Suppressor macrophage treated with lipopolysaccharide for 4 hours (primary cell): Measurements from ENCODE around the gene CASD1.

Source experiments
- DNase-seq: peaks from one replicate; pipeline ENCODE4 v3.0.0-alpha.2; 2020

CASD1 gene

DNA sequence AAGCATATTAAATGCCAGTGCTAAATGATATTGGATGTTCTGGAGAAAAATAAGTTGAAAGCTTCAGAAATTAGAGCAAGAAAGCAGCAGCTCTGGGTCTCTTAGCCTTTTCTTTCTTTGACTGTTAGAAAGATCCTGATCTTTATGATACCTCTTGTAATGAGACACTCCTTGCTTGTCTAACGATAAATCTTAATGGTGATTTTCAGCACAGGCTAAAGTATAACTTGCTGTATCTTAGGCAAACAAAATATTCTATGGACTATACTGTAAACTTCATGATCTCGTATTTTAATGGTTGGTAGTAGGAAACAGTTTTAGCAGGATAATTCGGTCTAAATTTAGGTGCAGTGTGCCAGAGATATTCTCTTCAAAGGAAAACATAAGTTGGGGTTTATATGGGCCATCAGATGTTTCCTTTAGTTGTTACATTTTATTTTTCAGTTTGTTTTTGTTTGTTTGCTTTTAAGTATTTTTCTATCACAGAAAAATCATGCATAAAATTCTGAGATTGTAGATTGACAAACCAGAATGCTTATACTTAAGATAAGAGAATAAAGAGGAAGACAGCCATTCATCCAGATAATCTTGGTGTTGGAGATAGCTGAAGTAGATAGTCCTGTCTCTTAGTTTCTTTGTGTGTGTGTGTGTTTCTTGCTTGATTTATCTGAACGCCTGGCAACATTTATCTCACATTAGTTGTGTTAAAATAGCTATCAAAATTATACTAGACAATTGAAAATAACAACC, 4.7 kb downstream of the CASD1 start:
- no peak for DNase-seq

DNA sequence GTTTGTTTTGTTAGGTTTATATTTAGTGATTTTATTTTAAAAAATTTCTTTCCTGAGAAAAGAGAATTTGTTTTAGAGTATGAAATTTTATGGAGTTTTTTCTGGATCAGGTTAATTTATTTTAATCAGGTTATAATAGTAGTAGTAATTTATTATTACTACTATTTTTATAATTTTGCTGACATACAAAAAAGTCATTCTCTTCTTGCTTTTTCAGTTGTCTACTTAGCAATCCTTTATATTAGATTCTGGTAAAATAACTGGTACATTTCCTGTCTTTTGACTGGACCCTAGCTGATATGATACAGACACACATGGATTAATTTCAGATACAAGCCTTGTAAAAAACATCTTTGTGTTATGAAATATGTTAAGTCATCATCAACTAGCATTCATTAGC, 5.3 kb downstream of the CASD1 start:
- no peak for DNase-seq

DNA sequence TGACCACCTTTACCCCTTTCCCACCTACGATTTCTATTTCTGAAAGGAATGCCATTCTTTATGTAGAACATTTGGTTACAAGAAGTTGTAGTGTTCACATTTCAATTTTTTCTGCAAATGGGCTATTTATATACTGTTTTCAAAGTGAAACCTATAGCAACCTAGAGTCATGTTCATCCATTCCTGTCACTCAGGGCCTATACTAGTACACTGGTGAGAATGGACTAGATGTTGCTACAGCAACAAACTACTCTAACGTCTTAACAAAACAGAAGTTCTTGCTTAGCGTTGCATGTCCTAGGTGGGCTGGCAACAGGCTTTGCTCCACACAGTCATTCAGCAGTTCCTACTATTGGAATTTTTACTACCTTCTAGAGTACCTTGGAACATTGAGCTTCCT, 16.3 kb downstream of the CASD1 start:
- no peak for DNase-seq

DNA sequence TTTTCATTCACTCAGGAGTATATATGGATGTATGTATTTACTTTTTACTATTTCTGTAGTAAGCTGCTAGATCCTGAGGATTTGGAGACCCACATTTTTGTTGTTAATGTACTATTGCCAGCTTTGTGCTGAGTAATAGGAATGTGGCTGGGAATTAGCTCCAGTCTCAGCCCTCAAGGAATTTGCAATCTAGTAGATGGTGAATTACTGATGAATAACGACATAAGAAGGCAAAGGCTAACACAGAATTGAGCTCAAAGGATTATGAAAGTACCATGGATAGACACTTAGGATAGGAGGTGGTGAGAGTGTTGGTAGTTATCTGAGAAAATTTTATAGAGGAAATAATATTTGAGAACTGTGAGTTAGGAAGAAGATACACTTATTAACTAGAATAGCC, 19.9 kb downstream of the CASD1 start:
- DNase-seq = no peak

DNA sequence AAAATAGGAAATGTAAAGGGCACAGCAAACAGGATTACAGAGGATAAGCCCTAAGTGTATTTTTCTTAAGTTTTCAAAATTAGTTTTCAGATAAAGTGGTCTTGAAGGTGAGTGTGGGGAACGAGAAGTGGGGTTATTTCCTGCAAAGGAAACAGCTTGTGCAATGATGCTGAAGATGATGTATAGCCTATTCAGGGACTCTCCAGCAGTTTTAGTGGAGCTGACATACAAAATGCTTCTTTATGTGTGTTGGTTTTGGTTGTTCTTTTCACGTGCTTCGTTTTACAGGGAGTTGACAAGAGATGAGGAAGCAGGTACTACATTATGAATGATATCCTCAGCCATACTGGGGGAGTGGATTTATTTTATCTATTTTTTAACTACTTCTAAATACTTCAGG, 20.5 kb downstream of the CASD1 start:
- DNase-seq = no peak

DNA sequence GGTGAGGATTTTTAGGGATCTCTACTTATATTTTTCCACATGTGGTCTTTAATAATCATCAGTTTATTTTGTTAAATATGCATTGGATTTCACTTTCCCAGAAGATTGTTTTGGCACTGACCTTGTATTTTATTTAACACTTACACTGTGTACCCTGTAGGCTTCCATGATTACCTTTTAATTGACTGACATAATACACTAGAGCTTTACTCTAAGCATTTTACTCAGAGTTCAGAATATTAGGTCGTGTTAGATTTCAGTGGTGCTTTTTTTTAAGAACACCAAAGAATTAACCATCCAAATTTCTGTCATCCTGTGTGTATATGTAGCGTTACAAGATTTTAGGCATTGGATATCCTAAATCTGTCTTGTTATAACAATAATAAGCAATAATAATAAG, 23.1 kb downstream of the CASD1 start:
- DNase-seq = no peak

DNA sequence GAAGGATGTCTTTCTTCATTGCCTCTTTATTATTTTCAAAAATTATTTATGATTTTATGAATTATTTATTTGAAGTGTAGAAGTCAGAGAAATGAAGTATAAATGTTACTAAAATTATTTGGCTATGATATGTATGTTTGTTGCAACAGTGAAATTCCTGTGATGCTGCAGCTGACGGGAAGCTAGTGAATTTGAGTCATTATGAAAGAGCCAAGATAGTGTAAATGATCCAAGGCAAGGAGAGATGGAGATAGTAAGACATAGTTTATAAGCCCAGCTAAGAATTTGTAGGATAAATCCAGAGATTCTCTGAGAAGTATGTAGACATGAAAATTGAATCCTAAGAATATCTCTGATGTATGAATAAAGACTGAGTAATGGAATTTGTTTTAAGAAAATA, 30.8 kb downstream of the CASD1 start:
- DNase-seq = no peak

DNA sequence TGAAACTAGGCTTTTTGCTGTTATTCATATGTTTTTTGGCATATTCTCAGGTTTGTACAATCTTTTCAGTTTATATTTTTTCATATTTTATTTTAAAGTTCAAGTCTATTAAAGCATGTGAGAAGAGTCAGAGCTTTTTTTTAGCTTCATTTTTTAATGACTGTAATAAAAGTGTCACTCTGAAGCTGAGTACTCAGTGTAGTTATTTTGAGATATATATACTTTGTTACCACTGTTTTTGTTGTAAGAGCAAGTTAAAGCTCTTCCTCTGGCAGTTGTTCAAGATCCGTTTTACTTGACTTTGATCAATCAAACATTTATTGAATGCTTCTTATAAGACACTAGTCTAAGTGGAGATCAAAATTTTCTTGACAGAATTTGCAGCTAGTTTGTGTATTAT, 37.5 kb downstream of the CASD1 start:
- DNase-seq = no peak

DNA sequence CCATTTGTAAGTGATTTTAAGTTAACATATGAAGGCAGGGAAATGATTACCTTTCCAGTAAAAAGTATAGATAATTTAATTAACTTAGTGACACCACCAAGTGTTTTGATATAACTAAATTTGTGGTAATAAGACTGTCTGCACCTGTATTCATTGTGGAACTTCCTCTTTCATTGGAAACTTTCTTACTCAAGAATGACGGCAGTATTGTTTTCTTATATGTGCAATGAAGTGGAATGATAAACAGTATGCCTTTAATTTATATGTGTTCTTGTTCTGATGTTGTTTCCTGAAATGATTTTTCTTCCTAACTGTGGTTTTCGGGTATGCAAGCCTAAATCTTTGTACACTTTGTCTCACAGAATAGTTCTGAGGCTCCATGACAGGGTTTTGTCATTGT, 46.4 kb downstream of the CASD1 start:
- no peak for DNase-seq

DNA sequence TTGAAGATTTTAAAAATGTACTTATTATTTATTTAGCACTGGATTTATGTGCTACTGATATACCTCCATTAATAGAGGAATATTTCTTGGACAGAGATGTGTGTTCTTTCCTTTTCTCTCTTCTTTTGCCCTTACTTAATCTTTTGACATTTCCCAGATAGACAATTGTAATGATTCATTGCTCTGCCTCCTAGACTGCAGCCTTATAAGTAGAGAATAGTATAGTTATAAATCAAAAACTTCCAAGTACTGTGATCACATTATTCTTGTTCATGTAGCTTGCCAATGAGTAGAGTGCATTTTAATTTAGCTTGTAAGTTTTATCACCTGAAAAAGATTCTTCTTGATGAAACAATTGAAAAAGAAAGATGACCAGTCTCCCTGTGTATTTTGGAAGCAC, 47.6 kb downstream of the CASD1 start:
- no peak for DNase-seq

DNA sequence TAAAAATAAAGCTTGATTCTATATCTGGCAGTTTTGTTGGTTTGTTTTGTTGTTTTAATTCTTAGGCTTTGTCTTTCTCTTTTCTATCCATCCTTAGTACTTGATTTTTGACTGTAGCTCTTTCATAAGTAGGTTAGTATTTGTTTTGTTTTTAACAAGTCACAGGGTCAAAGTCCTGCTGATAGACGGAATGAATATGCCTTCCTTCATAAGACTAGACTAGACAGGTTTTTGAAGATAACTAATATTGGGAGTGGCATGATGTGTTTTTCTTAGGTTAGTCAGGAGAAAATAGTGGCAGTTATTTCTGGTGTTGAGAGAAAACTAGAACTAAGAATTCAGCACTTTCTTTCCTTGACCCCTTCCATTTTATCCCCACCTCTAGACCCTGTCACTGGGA, 50.4 kb downstream of the CASD1 start:
- no peak for DNase-seq

DNA sequence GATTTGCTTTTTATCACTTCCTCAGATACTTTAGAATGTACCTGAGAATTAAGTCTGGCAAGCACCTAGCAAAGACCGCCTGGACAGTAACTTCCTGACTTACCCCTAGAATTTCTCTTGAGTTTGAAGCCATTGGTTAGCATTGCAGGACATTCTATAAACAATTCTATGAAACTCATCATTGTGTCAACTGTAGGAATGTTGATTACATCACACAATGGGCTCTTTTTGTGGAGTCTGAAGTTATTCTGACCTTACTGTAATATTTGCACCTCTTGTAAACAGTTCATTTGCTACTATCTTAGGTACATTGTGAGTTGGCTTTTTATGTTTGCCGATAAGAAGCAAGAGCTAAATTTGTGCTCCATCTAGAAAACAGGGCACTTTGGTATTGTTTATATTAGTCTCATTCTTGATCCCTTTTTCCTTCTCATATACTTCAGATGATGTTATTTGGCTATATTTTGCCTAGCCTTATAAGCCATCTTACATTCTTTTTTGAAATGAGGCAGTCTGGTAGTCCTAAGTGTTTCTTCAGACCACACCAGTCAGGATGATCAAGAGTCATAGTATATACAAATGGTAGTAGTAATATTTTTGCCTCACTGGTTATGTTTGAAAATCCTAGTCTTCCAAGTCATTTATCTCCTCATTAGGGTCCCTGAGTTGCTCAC, 52.4 kb downstream of the CASD1 start:
- DNase-seq = no peak

DNA sequence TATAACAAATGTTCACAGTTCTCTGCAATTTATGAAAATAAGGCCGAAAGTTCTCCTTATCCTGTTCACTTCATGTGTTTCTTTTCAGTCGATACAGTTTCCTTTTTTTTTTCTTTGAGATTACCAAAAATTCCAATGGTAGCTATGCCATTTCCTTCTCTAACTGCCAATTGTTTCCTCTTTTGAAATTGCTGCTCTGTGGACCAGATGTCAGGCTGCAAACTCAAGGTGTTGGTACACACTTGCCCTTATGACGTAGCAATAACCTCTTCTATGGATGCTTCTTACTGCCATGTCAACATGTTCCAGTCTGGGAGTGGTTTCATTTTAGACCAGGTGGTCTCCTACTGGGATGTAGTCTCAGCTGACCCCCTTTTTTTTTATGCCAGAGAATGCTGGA, 52.9 kb downstream of the CASD1 start:
- no peak for DNase-seq

DNA sequence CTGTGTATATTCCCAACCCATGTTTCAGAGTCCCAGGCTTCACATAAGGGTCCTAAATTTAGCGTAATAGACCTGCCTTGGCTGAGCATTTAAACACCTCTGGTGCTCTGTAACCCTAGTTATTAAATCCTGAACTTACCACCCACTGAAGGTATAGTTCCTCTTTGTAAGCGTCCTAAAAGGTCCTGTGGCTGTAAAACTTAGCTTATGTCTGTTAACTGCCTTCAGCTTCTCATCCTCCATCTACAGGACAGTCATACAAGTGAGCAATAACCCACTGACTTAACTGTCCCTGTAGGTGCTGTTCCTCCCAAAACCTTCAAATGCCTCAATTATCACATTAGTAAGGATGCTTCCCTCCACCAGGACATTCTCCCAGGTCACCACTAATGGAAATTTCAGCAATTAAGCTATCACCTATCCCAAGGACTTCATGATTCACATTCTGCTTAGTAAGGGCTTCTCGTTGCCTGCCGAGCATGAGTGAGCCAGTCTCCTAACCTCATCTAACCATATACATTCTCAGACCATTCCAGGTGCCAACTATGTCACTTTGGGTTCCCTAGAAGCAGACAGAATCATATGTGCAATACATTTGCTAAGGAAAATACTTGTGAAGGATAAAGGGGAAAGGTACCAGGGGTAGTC, 55.8 kb downstream of the CASD1 start:
- no peak for DNase-seq

DNA sequence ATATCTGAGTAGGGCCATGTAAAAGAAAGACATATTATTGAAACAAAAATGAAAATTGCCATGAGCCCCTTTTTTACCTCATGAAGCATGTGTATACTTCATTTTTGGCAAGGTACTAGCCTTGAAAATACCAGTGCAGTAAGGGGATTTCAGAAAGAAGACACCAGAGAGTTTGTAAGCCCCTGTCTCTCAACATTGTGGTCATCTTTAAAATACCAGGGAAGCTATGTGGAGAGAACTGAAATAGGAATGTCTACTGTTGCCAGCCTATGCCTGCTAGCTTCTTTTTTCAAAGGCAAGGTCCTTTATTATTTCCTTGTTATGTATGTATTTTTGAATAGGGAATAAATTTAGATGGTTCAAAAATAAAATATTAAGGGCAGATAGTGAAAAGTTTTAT, 57.8 kb downstream of the CASD1 start:
- DNase-seq = no peak

DNA sequence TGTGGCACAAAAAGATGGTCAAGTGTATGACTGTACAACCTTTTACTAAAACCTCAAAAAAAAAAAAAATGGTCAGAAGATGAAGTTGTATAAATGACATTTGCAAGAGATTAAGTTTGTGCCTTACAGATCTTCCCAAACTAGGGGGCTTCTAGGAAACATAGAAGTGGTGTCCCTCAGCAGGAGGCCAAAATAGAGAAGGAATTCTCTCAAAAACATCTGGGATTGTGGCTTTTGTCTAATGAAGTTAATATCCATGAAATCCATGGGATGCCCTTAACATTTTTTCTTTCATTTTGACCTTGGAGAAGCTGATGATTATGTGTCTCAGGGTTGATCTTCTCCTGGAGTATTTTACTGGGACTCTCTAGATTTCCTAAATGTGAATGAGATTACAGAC, 62.2 kb downstream of the CASD1 start:
- DNase-seq = no peak

DNA sequence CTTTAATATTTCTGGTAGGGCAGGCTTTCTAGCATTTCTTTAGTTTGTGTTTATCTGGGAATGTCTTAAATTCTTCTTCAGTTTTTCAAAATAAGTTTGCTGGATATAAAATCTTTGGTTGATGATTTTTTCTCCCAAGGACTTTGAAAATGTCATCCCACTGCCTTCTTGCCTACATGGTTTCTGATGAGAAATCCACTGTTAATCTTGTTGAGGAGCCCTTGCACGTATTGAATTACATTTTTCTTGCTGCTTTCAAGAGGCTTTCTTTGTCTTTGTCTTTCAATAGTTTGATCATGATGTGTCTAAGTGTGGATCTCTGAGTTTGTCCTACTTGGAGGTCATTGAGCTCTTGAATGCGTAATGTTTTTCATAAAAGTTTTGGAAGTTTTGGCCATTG, 66.0 kb downstream of the CASD1 start:
- no peak for DNase-seq

DNA sequence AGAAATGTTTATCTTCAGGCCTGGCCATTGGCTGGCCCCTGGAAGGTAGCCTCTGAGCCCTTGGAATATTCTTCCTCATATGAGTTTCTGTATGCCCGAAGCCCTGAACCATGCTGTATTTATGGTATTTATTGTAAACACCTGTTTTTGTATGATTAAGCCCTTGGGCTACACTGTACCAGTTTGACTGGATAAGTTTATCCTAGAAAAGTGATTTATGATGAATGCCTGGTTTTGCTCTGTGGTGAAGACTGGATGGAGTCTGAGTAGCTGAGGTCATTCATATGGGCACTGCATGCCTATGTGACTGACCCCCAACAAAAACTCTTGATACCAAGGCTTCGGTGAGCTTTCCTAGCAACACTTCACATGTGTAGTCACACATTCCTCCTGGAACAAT, 66.7 kb downstream of the CASD1 start:
- DNase-seq = no peak

DNA sequence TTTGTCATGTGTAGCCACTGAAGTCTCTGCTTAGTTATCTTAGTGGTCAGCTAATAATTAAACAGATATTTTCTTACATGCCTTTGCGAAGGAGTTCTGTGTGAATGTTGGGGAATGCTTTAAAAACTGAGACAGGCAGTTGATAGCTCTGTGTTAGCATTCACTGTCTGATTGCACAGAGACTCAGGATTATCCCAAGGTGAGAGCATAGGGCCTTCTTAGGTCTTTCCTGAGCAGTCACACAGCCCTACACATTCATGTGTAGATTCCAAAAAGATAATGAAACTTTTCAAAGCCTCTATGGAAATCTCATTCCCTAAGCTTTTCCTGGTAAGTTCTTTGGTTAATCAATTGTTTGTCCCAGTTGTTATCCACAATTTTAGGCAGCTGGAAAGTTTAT, 67.7 kb downstream of the CASD1 start:
- DNase-seq = no peak

DNA sequence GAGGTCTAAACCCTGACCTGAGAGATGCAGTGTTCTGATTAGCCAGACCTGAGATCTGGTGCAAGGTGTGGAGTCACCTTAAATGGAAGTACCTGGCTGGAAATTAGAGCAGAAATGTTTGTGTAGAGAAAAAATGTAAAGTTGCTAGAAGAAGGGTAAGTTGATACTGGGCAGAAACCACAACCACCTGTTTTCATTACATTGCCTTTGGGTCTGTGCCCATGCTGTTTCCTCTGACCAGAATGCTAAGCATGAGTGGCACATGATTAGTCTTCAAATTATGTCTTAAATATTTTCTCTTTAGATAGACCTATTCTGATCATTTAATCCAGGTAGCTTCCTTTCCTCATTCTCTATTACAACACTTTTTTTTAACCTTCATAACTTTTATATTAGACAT, 69.0 kb downstream of the CASD1 start:
- no peak for DNase-seq

DNA sequence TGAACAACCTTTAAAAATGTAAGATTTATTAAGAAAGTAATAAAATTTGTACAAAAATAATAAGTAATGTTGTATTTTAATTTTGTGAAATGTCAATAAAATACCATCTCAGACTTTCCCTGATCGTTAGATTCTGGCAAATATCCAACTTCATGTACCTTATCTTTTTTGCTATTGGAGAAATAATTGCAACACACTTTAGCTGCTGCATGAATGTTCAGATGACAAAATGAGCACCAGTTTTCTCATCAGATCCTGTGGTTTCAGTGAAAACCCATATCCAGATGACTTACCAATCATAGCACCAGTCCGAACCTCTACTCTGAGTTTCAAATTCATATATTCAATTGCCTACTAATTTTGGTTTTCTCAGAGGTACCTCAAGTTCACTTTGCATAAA, 69.9 kb downstream of the CASD1 start:
- DNase-seq = no peak

DNA sequence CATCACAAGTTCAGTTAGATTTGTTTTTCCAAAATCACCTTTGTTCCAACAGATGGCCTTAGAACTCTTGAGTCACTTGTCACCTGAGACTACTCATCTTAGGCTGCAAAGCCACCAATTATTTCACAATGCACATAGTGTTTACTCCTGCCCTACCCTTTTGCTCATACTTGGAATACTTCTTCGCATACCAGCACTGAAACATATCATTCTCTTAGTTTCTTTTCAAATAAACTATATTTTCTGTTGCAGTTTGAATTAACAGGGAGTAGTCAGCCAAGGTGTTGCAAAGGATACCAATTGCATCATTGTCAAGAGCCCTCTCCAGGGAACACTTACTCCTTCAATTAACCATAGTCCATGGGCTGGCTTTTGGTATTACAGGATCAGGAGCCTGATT, 71.0 kb downstream of the CASD1 start:
- DNase-seq = no peak

DNA sequence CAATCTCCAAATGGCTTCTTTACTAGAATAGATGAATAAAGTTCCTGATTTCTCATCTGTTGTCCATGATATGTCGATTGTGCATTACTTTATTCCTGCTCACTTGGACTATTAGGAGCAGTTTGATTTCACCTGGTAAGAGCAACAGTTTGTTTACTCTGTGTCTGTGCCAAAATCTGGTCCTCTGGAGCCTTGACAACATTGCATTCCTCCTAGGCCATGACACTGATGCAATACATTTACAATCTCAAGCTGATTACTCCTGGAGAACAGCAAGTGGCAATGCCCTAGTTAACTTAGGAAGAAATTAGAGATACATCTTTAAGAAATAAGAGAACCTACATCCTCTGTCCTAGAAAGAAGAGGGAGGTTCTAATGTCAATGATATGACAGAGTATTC, 74.5 kb downstream of the CASD1 start:
- no peak for DNase-seq

DNA sequence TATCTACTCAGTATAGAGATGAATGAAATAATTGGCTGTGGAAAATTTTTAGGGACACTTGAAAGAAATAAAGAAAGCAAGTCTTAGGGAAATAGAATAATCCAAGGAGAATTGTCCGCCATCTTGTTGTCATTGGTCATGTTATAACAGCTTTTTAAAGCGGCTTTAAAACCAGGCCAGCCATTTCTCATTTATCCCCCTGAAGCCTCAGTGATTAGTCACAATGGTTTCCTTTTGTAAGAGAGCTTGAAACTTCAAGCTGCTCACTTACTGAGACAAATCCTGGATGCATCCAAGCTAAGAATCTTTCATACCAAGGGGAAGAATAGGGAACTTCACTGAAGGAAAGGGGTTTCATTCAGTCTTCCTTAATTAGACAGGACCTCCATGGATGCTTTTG, 78.5 kb downstream of the CASD1 start:
- DNase-seq = no peak
